Medulla oblongata (tissue), 1 donor: ENCODE measurements around the gene OR2T5.
"Not testable (repeated sequence)": the region's sequence is repeated elsewhere in the genome, so short reads cannot be mapped to it uniquely, and the experiment has no call there.

Experiments used
- DNase-seq: peaks from one replicate; pipeline ENCODE4 v3.0.0-alpha.2; 2015; ENCODE audit errors: extremely low spot score

OR2T5 gene

GRCh38 chr1:248488289-248488688, at the start of gene OR2T5:
OR2T5 (plus strand) TSS chr1:248488589; CDS start chr1:248488589, 0 bp downstream.
- not testable (repeated sequence) for DNase-seq

- DNase-seq = not testable (repeated sequence)
Measured at GRCh38 chr1:248438668-248439067, 49.7 kb upstream of the OR2T5 start.

GRCh38 chr1:248439283-248439682, 49.1 kb upstream of the OR2T5 start:
- DNase-seq = not testable (repeated sequence)

- DNase-seq = not testable (repeated sequence)
Measured at GRCh38 chr1:248442500-248443277, 45.7 kb upstream of the OR2T5 start.

GRCh38 chr1:248444603-248445002, 43.8 kb upstream of the OR2T5 start:
- not testable (repeated sequence) for DNase-seq

- not testable (repeated sequence) for DNase-seq
Measured at GRCh38 chr1:248445399-248445798, 43.0 kb upstream of the OR2T5 start, which contains the start of gene OR2T2. OR2T2 (plus strand) TSS chr1:248445637; CDS start chr1:248452798, 7,161 bp downstream.

GRCh38 chr1:248448409-248449074, 39.8 kb upstream of the OR2T5 start:
- DNase-seq = not testable (repeated sequence)

- not testable (repeated sequence) for DNase-seq
Measured at GRCh38 chr1:248449821-248450465, 38.4 kb upstream of the OR2T5 start.

GRCh38 chr1:248450466-248451145, 37.8 kb upstream of the OR2T5 start:
- DNase-seq = not testable (repeated sequence)

- DNase-seq = not testable (repeated sequence)
Measured at GRCh38 chr1:248453619-248454018, 34.8 kb upstream of the OR2T5 start.

- DNase-seq = not testable (repeated sequence)
Measured at GRCh38 chr1:248455045-248455444, 33.3 kb upstream of the OR2T5 start.

- not testable (repeated sequence) for DNase-seq
Measured at GRCh38 chr1:248456635-248457034, 31.8 kb upstream of the OR2T5 start.

GRCh38 chr1:248459117-248459516, 29.3 kb upstream of the OR2T5 start:
- DNase-seq = peak; percentile 2

GRCh38 chr1:248471154-248471553, 17.2 kb upstream of the OR2T5 start:
- DNase-seq = no peak

- DNase-seq = not testable (repeated sequence)
Measured at GRCh38 chr1:248472111-248472510, 16.3 kb upstream of the OR2T5 start.

GRCh38 chr1:248473051-248473450, 15.3 kb upstream of the OR2T5 start, which contains the start of gene OR2T3:
OR2T3 (plus strand) TSS chr1:248473351; CDS start chr1:248473351, 0 bp downstream.
- DNase-seq = not testable (repeated sequence)

GRCh38 chr1:248475660-248476059, 12.7 kb upstream of the OR2T5 start:
- DNase-seq = not testable (repeated sequence)

- not testable (repeated sequence) for DNase-seq
Measured at GRCh38 chr1:248481686-248482579, 6.5 kb upstream of the OR2T5 start.

GRCh38 chr1:248496661-248497060, 8.3 kb downstream of the OR2T5 start:
- DNase-seq = not testable (repeated sequence)

- DNase-seq = not testable (repeated sequence)
Measured at GRCh38 chr1:248500305-248501035, 12.1 kb downstream of the OR2T5 start.
